GM20000 (cell line): ENCODE results near the gene DNMT3A.

ENCODE experiments used
- DNase-seq: peaks from one replicate; pipeline ENCODE4 v3.0.0; 2012; ENCODE audit warnings: low spot score
- CTCF ChIP-seq: IDR thresholded peaks from 2 replicates; pipeline ENCODE4 v1.5.1; 2012; ENCODE audit warnings: mild to moderate bottlenecking, control low read depth; ENCODE audit errors: extremely low read depth, missing control alignments

Gene DNMT3A

GRCh38 chr2:25262288-25262687, 79.4 kb downstream of the DNMT3A start:
- no peak for DNase-seq
- TF ChIP-seq CTCF: no peak

GRCh38 chr2:25259737-25260124, 82.0 kb downstream of the DNMT3A start:
- DNase-seq: no peak
- no peak for TF ChIP-seq CTCF

DNA sequence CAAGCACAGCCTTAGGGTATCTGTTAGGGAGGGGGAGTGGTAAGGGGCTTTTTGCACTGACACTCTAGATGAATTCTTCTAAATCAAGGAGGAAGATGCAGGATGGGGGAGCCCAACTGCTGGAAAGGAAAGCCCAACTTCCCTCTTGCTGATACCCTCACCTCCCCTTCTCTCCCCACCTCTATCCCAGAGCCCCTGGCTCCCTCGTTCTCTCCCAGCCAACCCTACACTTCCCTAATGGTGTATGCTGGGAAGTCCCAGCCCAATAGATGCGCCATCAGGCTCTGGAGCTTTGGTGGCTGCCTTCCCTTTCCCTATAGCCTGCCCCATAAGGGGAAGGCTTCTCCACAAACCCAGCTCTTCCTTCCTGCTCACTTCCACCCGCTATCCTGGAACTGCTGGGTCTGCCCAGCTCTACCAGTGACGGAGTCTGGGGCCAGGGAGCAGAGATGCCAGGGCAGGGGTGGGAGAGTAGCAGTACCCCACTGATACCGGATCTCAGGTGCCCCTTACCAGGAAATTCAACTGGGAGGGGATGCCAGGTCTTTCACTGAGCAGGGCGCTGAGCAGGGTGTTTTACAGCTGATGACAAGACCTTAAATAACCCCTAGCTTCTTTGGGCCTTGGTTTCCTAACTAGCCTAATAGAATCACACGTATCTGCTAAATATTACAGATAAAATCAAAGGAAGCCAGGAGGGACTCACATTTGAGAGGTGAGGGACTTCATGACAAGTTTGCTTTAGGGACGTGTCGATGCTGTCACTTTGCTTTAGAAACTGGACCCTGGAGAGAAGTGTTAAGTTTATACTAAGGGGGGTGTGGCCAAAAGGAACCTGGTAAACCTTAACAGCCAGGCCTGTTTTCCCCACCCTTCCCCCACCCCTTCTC, 82.6 kb downstream of the DNMT3A start:
- TF ChIP-seq CTCF: no peak
- no peak for DNase-seq

DNA sequence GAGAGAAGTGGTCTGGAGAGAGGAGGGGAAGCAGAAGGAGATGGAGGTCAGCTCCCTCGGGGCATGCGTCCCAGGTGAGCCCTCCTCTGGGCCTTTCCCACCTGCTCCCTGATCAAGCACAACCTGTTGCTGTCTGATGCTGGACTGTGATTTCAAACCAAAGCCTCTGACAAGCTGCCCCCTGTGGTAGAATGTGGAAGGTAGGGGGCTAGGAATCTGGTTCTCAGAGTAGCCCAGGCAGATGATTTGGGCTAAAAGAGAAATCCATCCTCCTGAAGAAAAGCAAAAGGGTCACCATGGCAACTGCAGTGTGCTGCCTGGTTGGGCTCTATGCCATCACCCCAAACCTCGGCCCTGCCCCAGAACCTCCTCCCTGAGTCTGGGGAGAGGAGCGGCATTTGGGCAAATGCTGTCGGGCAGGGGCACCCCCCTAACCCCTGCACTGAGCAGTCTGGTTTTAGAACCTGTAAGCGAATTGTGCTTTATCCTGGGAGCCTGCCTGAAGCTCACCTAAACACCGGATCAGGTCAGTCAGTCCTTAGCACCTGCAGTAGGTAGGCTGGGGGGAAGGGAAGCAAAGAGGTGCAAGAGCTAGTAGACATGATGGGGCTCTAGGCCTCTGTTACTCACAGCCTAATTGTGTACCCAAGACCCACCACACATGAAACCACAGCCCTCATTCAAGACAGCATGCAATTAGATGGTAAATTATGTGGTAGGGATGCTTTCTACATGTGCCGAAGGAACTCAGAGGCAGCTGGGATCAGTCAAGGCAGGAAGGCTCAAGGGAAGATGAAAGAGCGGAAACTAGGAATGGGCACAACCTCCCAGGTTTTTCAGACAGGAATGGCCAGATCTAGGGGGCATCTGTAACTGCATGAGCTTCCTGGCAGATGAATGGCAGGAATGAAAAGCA, 83.5 kb downstream of the DNMT3A start:
- TF ChIP-seq CTCF: no peak
- no peak for DNase-seq

DNA sequence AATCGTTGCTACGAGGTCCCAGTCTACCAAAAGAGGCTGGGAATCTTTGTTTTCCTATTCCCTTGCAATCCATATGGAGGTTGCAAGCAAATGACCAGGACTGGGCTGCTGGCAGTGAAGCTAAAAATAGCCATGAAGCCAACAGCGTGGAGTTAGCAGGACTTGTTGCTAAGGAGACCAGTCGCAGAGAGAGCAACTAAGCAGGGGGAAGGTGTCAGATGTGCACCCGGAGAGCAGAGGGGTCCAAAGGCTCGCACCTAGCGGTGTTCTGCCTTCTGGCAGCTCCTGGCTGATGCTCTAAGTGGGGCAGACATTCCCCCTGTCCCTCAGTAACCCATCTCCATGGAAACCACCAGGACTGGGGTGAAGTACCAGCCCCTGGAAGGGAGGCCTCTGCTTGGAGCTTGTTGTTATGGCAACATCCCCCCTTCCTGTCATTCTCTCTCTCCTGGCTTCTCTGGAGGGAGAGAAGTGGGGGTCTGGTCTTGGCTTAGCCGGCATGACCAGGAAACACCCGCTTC, 84.6 kb downstream of the DNMT3A start:
- TF ChIP-seq CTCF: no peak
- DNase-seq: no peak

- TF ChIP-seq CTCF: no peak
- no peak for DNase-seq
Observed at GRCh38 chr2:25256488-25256875, 85.2 kb downstream of the DNMT3A start.

GRCh38 chr2:25255745-25256487, 85.8 kb downstream of the DNMT3A start:
- no peak for TF ChIP-seq CTCF
- no peak for DNase-seq
